NCI-H345 treated with DMSO at 0.1 percent for 48 hours (cell line): Measurements from ENCODE around the gene GPRIN1.

ENCODE experiments used
- DNase-seq: peaks from one replicate; lab custom pipeline; 2025; ENCODE audit not compliant: unreplicated experiment; lab: John Stamatoyannopoulos, UW

Gene GPRIN1

GRCh38 chr5:176609724-176610434 is at the start of gene GPRIN1:
TSS of gene GPRIN1 (minus strand) at chr5:176610156. CDS start at chr5:176599834, 10,322 bp downstream.
- DNase-seq: peak; percentile 46

DNA sequence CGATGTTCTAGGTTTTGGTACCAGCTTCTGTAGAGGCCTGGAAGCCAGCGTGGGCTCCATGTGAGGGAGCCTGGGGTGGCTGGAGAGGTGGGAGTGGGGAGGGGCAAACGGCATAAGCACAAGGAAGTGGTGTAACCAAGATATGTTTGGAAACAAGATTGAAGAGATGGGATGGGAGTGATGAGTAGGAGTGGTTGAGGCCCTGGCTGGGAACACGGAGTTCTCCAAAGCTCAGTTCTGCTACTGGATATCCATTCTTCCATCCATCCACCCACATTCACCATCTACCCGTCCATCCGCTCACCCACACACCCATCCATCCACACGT is 49.5 kb upstream of the GPRIN1 start:
- DNase-seq: no peak

GRCh38 chr5:176658817-176659511 is 49.0 kb upstream of the GPRIN1 start:
- DNase-seq: no peak

GRCh38 chr5:176658007-176658599 is 48.1 kb upstream of the GPRIN1 start:
- peak; percentile 65 for DNase-seq

- DNase-seq: no peak
Observed at GRCh38 chr5:176656467-176656990, 46.6 kb upstream of the GPRIN1 start.

DNA sequence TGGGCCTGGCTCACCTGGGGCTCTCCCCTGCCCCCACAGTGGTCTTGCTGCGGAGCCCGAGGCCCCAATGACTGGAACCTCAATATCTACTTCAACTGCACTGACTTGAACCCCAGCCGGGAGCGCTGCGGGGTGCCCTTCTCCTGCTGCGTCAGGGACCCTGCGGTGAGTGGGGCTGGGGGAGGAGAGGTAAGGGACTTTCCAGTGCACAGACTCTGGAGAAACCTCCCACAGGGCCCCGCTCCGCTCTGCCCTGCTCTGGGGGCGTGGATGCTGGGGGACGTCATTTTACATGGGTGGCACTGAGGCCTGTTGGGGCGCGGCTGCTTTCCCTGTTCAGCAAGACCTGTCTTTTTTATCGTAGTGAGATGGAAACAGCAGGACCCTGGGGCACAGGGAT is 44.9 kb upstream of the GPRIN1 start:
- no peak for DNase-seq

- no peak for DNase-seq
Observed at GRCh38 chr5:176653401-176654385, 43.7 kb upstream of the GPRIN1 start.

DNA sequence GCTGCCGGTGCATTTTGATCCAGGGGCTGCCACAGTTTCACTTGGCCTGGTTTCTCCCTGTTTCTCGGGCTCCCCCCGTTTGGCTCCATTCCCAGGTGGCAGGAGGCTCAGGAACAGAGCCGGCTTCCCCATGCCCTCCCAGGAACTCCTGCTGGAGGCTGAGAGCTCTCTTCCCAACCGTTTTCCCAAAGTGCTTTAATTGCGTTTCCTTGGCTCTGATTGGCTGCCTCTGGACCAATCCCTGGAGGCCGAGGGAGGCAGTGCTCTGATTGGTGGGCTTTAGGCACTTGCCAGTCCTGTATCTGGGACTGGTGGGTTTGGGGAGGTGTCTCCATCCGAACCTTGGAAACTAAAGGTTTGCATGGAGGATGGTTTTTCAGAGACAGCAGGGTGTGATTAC is 42.2 kb upstream of the GPRIN1 start:
- no peak for DNase-seq

GRCh38 chr5:176651472-176651980 is 41.6 kb upstream of the GPRIN1 start:
- no peak for DNase-seq

DNA sequence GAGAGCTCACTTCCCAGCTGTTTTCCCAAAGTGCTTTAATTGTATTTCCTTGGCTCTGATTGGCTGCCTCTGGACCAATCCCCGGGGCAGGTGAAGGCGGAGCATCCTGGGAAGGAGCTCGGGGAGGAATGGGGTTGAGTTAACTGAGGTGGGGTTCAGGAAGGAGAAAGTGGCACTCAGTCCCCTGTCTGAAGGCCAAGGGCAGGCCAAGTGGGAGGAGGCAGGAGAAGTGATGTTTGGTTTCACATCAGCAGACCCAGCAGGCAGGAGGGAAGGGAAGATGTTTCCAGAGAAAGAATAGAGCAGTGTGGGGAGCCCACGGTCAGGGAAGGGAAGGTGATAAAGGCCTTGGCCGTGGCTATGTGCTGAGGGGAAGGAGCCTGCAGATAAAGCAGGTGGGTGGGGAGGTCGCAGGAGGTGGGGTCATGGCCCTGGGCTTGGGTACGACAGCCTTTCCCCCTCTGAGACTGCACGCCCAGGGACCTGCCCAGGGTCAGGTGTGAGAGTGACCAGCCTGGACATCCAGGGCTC is 40.5 kb upstream of the GPRIN1 start:
- DNase-seq: no peak

- DNase-seq: no peak
Observed at GRCh38 chr5:176648474-176649194, 38.7 kb upstream of the GPRIN1 start.

- peak; percentile 42 for DNase-seq
Observed at GRCh38 chr5:176647843-176648473, 38.0 kb upstream of the GPRIN1 start.

DNA sequence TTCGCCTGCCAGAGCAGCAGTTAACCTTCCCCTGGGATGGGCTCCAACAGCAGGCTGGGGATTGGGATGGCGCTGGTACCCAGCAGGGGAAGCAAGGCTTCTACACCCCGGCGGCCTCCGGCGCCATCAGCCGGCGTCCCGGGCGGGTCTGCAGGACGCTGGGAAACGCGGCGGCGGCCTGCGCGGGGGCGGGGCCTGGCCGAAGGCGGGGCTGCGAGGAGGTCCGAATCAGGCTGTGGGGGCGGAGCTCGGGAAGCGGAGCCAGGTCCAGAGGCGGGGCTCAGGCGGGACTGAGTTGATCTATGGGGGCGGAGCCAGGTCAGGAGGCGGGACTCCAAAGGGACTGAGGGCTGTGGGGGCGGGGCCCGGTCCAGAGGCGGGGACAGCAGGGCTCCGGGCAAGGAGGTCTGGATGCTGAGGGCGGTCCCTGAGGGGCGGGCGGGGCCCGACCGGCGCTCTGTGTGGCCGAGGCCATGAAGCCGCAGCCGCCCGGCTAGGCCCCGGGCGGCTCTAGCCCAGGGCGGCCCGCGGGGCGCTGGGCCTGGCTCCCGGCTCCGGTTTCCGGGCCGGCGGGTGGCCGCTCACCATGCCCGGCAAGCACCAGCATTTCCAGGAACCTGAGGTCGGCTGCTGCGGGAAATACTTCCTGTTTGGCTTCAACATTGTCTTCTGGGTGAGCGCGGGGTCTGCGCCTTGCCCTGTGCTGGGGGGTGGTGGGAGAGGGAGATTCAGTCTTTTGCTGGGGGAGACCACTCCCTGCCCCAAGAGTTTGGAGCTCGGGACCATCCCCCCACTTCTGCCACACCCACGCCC is 37.3 kb upstream of the GPRIN1 start, which contains the start of gene TSPAN17:
Gene TSPAN17 (plus strand): TSS at position 455 of the 813 bp plus-strand sequence. CDS start 132 bp downstream, at position 587.
- DNase-seq: peak; percentile 97

- no peak for DNase-seq
Observed at GRCh38 chr5:176646707-176647029, 36.7 kb upstream of the GPRIN1 start.

DNA sequence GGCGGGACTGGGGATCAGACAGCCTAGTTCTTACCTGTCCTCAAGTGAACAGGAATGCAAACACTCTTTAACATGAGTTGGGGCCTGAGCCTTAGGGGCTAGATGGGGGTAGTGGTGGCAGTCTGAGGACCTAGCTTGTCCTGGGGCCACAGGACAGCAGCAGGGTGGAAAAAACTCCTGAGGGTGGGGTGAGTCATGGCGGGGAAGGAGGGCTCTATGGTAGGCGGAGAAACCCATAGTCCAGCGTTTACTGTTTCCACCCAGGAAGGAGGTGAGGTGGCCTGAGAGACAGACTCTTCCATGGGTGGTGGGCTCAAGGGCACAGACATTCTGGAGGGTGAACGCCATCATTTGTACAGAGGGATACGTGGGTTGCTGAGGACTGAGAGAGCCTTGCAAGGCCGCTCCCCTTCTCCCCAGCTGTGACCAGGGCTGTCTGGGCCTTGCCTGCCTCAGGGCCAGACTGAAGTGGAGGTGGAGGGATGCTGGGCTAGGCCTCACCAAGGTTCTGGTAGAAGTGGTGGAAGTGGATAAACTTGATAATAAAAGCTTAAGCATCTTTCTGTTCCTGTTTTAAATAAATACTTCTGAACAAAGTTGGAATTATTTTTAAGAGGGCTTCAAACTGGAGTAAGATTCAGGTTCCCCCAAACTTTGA is 36.2 kb upstream of the GPRIN1 start:
- no peak for DNase-seq

- DNase-seq: no peak
Observed at GRCh38 chr5:176644878-176645670, 35.1 kb upstream of the GPRIN1 start.

DNA sequence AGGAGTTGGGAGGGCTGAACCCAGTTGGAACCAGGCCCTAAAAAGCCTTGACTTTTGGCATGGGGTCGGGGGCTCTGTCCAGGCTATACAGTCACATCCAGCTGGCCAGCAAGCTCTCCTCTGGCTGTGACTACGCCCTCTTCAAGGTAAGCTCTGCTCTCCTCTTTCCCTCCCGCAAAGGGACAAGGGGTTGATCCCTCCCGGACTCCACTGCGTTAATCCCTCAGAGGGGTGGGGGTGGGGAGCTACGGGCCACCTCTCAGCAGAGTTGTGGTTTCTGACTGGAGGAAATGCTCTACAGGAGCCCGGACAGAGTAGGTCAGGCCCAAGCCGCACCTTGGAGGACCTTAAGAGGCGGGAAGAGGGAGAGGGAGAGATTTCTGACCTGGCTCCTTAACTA is 34.3 kb upstream of the GPRIN1 start:
- DNase-seq: no peak
